CD14-positive monocyte (primary cell): ENCODE results near the gene RPS6KA2. TPM values are rescaled to one million over a fixed set of nuclear protein-coding genes. Genes with fewer than 3 reads are reported as not detected.

Source experiments
- DNase-seq, 3 donors: peaks; one replicate each; pipeline ENCODE4 v3.0.0-alpha.2; 2011 to 2022
- H2AFZ ChIP-seq: 2 replicates; pipeline ENCODE4 v1.6.0; 2012; ENCODE audit warnings: mild to moderate bottlenecking, low read depth, low read length, inconsistent platforms; ENCODE audit not compliant: insufficient read depth, poor library complexity, severe bottlenecking
- H3K27ac ChIP-seq, 2 donors: 1 replicate in 1 of 2; 2 replicates in 1 of 2; pipeline ENCODE4 v1.5.1; 2012 to 2013; ENCODE audit warnings: low read length in 2 of 2, control low read depth in 1 of 2, inconsistent platforms in 1 of 2, low read depth in 1 of 2, mild to moderate bottlenecking in 1 of 2
- H3K27me3 ChIP-seq, 2 donors: one replicate each; pipeline versions ENCODE4 v1.6.0 to v1.6.1; 2011 to 2013; ENCODE audit warnings: low read length in 2 of 2; ENCODE audit not compliant: control insufficient read depth in 2 of 2, insufficient read depth in 2 of 2
- H3K36me3 ChIP-seq, 2 donors: replicated peaks in 1 of 2; 1 replicate in 1 of 2; 2 replicates in 1 of 2; pipeline versions ENCODE4 v1.5.1 to v1.6.1; 2012 to 2013; ENCODE audit warnings: low read length in 2 of 2, control low read depth in 1 of 2, inconsistent platforms in 1 of 2, mild to moderate bottlenecking in 1 of 2; ENCODE audit not compliant: insufficient read depth in 2 of 2, control insufficient read depth in 1 of 2
- H3K4me1 ChIP-seq, 2 donors: 1 replicate in 1 of 2; 2 replicates in 1 of 2; pipeline versions ENCODE4 v1.5.1 to v1.6.1; 2012 to 2013; ENCODE audit warnings: low read length in 2 of 2, control low read depth in 1 of 2, inconsistent platforms in 1 of 2, mild to moderate bottlenecking in 1 of 2, moderate library complexity in 1 of 2; ENCODE audit not compliant: insufficient read depth in 2 of 2, control insufficient read depth in 1 of 2
- H3K4me2 ChIP-seq: replicated peaks from 2 replicates; pipeline ENCODE3; 2012; ENCODE audit warnings: low read length, moderate library complexity, mild to moderate bottlenecking; ENCODE audit not compliant: poor library complexity, severe bottlenecking; ENCODE audit errors: extremely low read depth
- H3K4me3 ChIP-seq, 3 experiments: fragments of 200-600 bp in 1 of 3; sonication (generic) in 1 of 3; replicated peaks in 1 of 3; 1 replicate in 2 of 3; 2 replicates in 1 of 3; pipeline ENCODE4 v1.5.1; 2011 to 2013; ENCODE audit warnings: low read length in 3 of 3, mild to moderate bottlenecking in 3 of 3, control low read depth in 2 of 3, low read depth in 2 of 3, inconsistent platforms in 1 of 3, moderate library complexity in 1 of 3
- H3K79me2 ChIP-seq: 2 replicates; pipeline ENCODE4 v1.6.0; 2012; ENCODE audit warnings: mild to moderate bottlenecking, control low read depth, inconsistent platforms, low read length, moderate library complexity; ENCODE audit not compliant: insufficient read depth
- H3K9ac ChIP-seq: 2 replicates; pipeline ENCODE4 v1.6.0; 2017; ENCODE audit warnings: low read length, mild to moderate bottlenecking; ENCODE audit not compliant: insufficient read depth, poor library complexity, severe bottlenecking
- H3K9me3 ChIP-seq, 2 donors: replicated peaks in 1 of 2; 1 replicate in 1 of 2; 2 replicates in 1 of 2; pipeline versions ENCODE4 v1.5.1 to v1.6.1; 2012 to 2013; ENCODE audit warnings: low read length in 2 of 2, control low read depth in 1 of 2; ENCODE audit not compliant: control insufficient read depth in 1 of 2, insufficient read depth in 1 of 2
- H4K20me1 ChIP-seq: 2 replicates; pipeline ENCODE4 v1.6.0; 2012; ENCODE audit warnings: mild to moderate bottlenecking, low read length, control low read depth, moderate library complexity; ENCODE audit not compliant: insufficient read depth
- H3K27ac Mint-ChIP-seq, 7 donors: one replicate each; pipeline ENCODE4 v1.8.0; 2020; ENCODE audit warnings: mild to moderate bottlenecking in 7 of 7, mixed read lengths in 7 of 7, moderate library complexity in 6 of 7, inconsistent platforms in 2 of 7
- H3K27me3 Mint-ChIP-seq, 3 donors: one replicate each; pipeline ENCODE4 v1.8.0; 2021 to 2022; ENCODE audit warnings: low read depth in 3 of 3, mild to moderate bottlenecking in 3 of 3, mixed read lengths in 3 of 3, moderate library complexity in 3 of 3, inconsistent platforms in 1 of 3
- H3K36me3 Mint-ChIP-seq, 2 donors: one replicate each; pipeline ENCODE4 v1.8.0; 2020; ENCODE audit warnings: mixed read lengths in 2 of 2, inconsistent platforms in 1 of 2, mild to moderate bottlenecking in 1 of 2
- H3K4me1 Mint-ChIP-seq: one replicate; pipeline ENCODE4 v1.8.0; 2020; ENCODE audit warnings: mild to moderate bottlenecking, mixed read lengths
- H3K4me3 Mint-ChIP-seq, 2 donors: one replicate each; pipeline ENCODE4 v1.8.0; 2020; ENCODE audit warnings: mild to moderate bottlenecking in 2 of 2, mixed read lengths in 2 of 2, moderate library complexity in 1 of 2
- H3K9me3 Mint-ChIP-seq, 7 donors: one replicate each; pipeline ENCODE4 v1.8.0; 2020 to 2022; ENCODE audit warnings: mixed read lengths in 7 of 7, mild to moderate bottlenecking in 6 of 7, moderate library complexity in 6 of 7, inconsistent platforms in 2 of 7
- WGBS: methylation state at CpG from one replicate; pipeline ENCODE4 v1.1.5; 2013; ENCODE audit warnings: missing lambda C conversion rate; ENCODE audit not compliant: insufficient coverage; 5-methylcytosine and 5-hydroxymethylcytosine counted together
- intact Hi-C, 2 donors: fragments of 100-400 bp; cut with micrococcal nuclease; formaldehyde crosslinking; loops; one replicate each; pipeline versions ENCODE4 v1.15.0 to v1.15.1; 2023
- polyA plus RNA-seq, 3 donors: library from polyadenylated mRNA; depleted of rRNA in 1 of 3; unstranded in 2 of 3; stranded (reverse) in 1 of 3; fragments of 300-500 nt in 2 of 3; fragments of >200 nt in 1 of 3; fragmentation: Illumina TruSeq in 2 of 3; gene quantifications; 1 replicate in 2 of 3; 2 replicates in 1 of 3; pipeline ENCODE4 v1.2.3, GENCODE V29; 2012 to 2021
- TF ChIP-seq, protein P1 (sequence below): fragments of 200-600 bp; IDR thresholded peaks from one replicate; pipeline ENCODE4 v1.8.0; 2022; ENCODE audit warnings: antibody characterized with exemption, mild to moderate bottlenecking

RPS6KA2 gene
- polyA plus RNA-seq, 3 donors: 1.4 to 3.1 (median 1.9) TPM

DNA sequence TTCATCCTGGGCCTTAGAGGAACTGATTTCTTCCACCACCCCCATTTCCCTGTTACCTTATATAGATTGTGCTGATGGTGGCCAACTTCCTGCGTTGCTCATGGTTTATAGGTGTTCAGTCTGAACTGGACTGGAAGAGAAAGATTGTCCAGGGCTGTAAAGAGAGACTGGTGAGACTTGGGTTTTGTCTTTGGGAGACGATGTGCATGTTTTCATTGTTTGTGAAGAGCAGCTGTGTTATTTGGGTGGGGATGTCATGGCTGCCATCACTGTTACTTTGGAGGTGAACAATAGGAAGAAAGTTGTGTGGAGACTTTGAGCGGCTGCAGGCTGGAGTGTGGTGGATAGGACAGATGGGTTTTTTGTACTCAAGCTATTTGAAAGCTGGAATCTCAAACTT, 228.7 kb downstream of the RPS6KA2 start:
- no peaks in the 10 kb centered on the region for H4K20me1 ChIP-seq
- H2AFZ ChIP-seq: no peak overlapping the region
- Mint-ChIP-seq H3K27me3 (peaks cover 5 to 7% (median 6%) of the 10 kb centered on the region in 3 donors), H3K4me3 (no peak overlapping the region), H3K9me3 (peaks cover 0 to 1% (median 0%) of the 10 kb centered on the region in 7 donors), H3K4me1 (peaks cover 3% of the 10 kb centered on the region), H3K27ac (no peak overlapping the region), H3K36me3 (no peaks in the 10 kb centered on the region)
- H3K27ac ChIP-seq: no peak overlapping the region
- no peak overlapping the region for H3K4me2 ChIP-seq
- no peaks in the 10 kb centered on the region for H3K4me1 ChIP-seq
- DNase-seq: no peak
- no peak overlapping the region for H3K9ac ChIP-seq
- H3K79me2 ChIP-seq: no peaks in the 10 kb centered on the region
- H3K4me3 ChIP-seq: no peak overlapping the region
- TF ChIP-seq, protein P1, sequence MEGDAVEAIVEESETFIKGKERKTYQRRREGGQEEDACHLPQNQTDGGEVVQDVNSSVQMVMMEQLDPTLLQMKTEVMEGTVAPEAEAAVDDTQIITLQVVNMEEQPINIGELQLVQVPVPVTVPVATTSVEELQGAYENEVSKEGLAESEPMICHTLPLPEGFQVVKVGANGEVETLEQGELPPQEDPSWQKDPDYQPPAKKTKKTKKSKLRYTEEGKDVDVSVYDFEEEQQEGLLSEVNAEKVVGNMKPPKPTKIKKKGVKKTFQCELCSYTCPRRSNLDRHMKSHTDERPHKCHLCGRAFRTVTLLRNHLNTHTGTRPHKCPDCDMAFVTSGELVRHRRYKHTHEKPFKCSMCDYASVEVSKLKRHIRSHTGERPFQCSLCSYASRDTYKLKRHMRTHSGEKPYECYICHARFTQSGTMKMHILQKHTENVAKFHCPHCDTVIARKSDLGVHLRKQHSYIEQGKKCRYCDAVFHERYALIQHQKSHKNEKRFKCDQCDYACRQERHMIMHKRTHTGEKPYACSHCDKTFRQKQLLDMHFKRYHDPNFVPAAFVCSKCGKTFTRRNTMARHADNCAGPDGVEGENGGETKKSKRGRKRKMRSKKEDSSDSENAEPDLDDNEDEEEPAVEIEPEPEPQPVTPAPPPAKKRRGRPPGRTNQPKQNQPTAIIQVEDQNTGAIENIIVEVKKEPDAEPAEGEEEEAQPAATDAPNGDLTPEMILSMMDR: no peak
- WGBS: 100% methylated on average over 2 of the region's 3 CpGs
- H3K36me3 ChIP-seq: no peaks in the 10 kb centered on the region
- no peaks in the 10 kb centered on the region for H3K27me3 ChIP-seq
- H3K9me3 ChIP-seq: no peaks in the 10 kb centered on the region
- intact Hi-C loops: no loop called here

DNA sequence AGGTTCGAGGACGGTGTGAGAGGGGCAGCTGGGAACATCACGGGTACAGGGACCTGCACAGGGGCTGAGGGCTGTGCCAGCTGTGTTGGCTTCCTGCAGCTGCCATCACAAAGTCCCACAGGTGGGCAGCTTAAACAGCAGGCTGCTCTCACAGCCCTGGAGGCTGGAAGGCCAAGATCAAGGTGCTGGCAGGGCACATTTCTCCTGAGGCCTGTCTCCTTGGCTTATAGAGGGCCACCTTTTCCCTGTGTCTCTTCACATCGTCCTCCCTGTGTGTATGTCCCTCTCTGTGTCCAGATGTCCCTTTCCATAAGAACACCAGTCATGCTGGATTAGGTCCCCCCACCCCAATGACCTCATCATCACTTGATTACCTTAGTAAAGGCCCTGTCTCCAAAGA, 229.2 kb downstream of the RPS6KA2 start:
- Mint-ChIP-seq H3K9me3 (peaks cover 0 to 1% (median 0%) of the 10 kb centered on the region in 7 donors), H3K4me3 (no peak overlapping the region), H3K27ac (no peak overlapping the region), H3K27me3 (peaks cover 6 to 7% (median 7%) of the 10 kb centered on the region in 3 donors), H3K4me1 (peaks cover 3% of the 10 kb centered on the region), H3K36me3 (no peaks in the 10 kb centered on the region)
- H3K27ac ChIP-seq: no peak overlapping the region
- no peaks in the 10 kb centered on the region for H3K36me3 ChIP-seq
- TF ChIP-seq, protein P1: no peak
- H2AFZ ChIP-seq: no peak overlapping the region
- 89% methylated on average over 4 of the region's 4 CpGs for WGBS
- no peaks in the 10 kb centered on the region for H3K27me3 ChIP-seq
- H3K4me2 ChIP-seq: no peak overlapping the region
- H3K4me3 ChIP-seq: no peak overlapping the region
- no peaks in the 10 kb centered on the region for H3K79me2 ChIP-seq
- no peaks in the 10 kb centered on the region for H4K20me1 ChIP-seq
- H3K9ac ChIP-seq: no peak overlapping the region
- H3K9me3 ChIP-seq: no peaks in the 10 kb centered on the region
- intact Hi-C loops: no loop called here
- DNase-seq: no peak
- H3K4me1 ChIP-seq: no peaks in the 10 kb centered on the region
